Esophagus muscularis mucosa (tissue), 3 donors: ENCODE results near the gene RAB42.

Experiments used
- CTCF ChIP-seq, 3 experiments: fragments of 200-600 bp in 2 of 3; fragments of 450-650 bp in 1 of 3; sonication (generic) in 2 of 3; IDR thresholded peaks; one replicate each; pipeline ENCODE4 v1.5.1; 2017 to 2019; ENCODE audit warnings: antibody characterized with exemption in 3 of 3, mild to moderate bottlenecking in 2 of 3, moderate library complexity in 1 of 3
- POLR2A ChIP-seq: fragments of 450-650 bp; IDR thresholded peaks from one replicate; pipeline ENCODE4 v1.6.1; 2017; ENCODE audit warnings: antibody characterized with exemption, moderate library complexity, mild to moderate bottlenecking, low read depth

GRCh38 chr1:28566931-28567330 is 25.1 kb upstream of the RAB42 start:
- TF ChIP-seq CTCF (IDR thresholded peaks at IDR 0.05) (no peak), POLR2A (no peak)
